HCT116 (cell line): ENCODE measurements around the gene ATAD3C. TPM values are rescaled to one million over a fixed set of nuclear protein-coding genes. Genes with fewer than 3 reads are reported as not detected.

Source experiments
- ATAC-seq: fragments of 200-7000 bp; cut with Tn5 transposase; 2 replicates; pipeline ENCODE4 v1.9.1; 2020; ENCODE audit warnings: mild to moderate bottlenecking, moderate library complexity
- BruUV-seq: library from RNA; stranded (reverse); fragments of 400-500 nt; replicated peaks from 2 replicates; lab custom pipeline; 2021; lab: Mats Ljungman, UMichigan
- CTCF ChIA-PET: fragments of 300-600 bp; sonication (Branson Sonifier 250); formaldehyde crosslinking; loops from one replicate; lab custom pipeline; 2021; ENCODE audit warnings: antibody characterized with exemption; lab: Charles Lee
- POLR2A ChIA-PET: fragments of 300-600, 350-600 bp; sonication (Branson Sonifier 250); formaldehyde crosslinking; loops from one replicate; lab custom pipeline; 2021; ENCODE audit warnings: antibody characterized with exemption; lab: Charles Lee
- RAD21 ChIA-PET, 2 experiments: fragments of 300-600 bp; sonication (Branson Sonifier 250); formaldehyde crosslinking; loops; one replicate each; lab custom pipeline; 2023; ENCODE audit warnings: low total read pairs in 2 of 2; ENCODE audit not compliant: uncharacterized antibody in 2 of 2, unreplicated experiment in 2 of 2, low non-redundant PET in 1 of 2; lab: Charles Lee
- DNase-seq: peaks from one replicate; pipeline ENCODE4 v3.0.0-alpha.2; 2010; ENCODE audit warnings: low read depth, low spot score
- H2AFZ ChIP-seq: fragments of 200-600 bp; shearing (Covaris generic), sonication (generic); 2 replicates; pipeline ENCODE4 v1.6.1; 2017; ENCODE audit warnings: low read depth, mixed run types, mixed read lengths, antibody characterized with exemption, low read length; ENCODE audit not compliant: poor library complexity, severe bottlenecking
- H3K27ac ChIP-seq: 2 replicates; pipeline ENCODE4 v1.5.1; 2012; ENCODE audit warnings: low read depth, low read length
- H3K27me3 ChIP-seq: fragments of 200-600 bp; sonication (generic); 2 replicates; pipeline ENCODE4 v1.6.1; 2016; ENCODE audit warnings: mixed run types, low read length, mixed read lengths; ENCODE audit not compliant: insufficient read depth
- H3K36me3 ChIP-seq, 2 experiments: fragments of 200-500 bp in 1 of 2; fragments of 200-600 bp in 1 of 2; sonication (Bioruptor generic) in 1 of 2; sonication (generic) in 1 of 2; 2 replicates each; pipeline versions ENCODE4 v1.5.1 to v1.6.1; 2014 to 2016; ENCODE audit warnings: low read length in 2 of 2, inconsistent platforms in 1 of 2, mixed read lengths in 1 of 2, mixed run types in 1 of 2; ENCODE audit not compliant: insufficient read depth in 2 of 2, control insufficient read depth in 1 of 2
- H3K4me1 ChIP-seq, 2 experiments: fragments of 200-600 bp in 1 of 2; sonication (generic) in 1 of 2; 2 replicates each; pipeline versions ENCODE4 v1.5.1 to v1.6.1; 2012 to 2017; ENCODE audit warnings: low read length in 2 of 2, inconsistent platforms in 1 of 2, mild to moderate bottlenecking in 1 of 2, mixed read lengths in 1 of 2, mixed run types in 1 of 2, moderate library complexity in 1 of 2; ENCODE audit not compliant: insufficient read depth in 2 of 2, control insufficient read depth in 1 of 2
- H3K4me2 ChIP-seq: fragments of 200-600 bp; sonication (generic); 2 replicates; pipeline ENCODE4 v1.6.1; 2017; ENCODE audit warnings: mixed run types, low read length, mixed read lengths
- H3K4me3 ChIP-seq, 2 experiments: fragments of 200-600 bp in 1 of 2; sonication (generic) in 1 of 2; replicated peaks in 1 of 2; 2 replicates each; pipeline ENCODE4 v1.5.1; 2011 to 2016; ENCODE audit warnings: low read length in 2 of 2, control low read depth in 1 of 2, low read depth in 1 of 2, mild to moderate bottlenecking in 1 of 2, mixed read lengths in 1 of 2, mixed run types in 1 of 2
- H3K79me2 ChIP-seq: fragments of 200-600 bp; sonication (generic); 2 replicates; pipeline ENCODE4 v1.6.1; 2017; ENCODE audit warnings: mild to moderate bottlenecking, mixed run types, low read length, moderate library complexity, mixed read lengths; ENCODE audit not compliant: insufficient read depth
- H3K9ac ChIP-seq: fragments of 200-600 bp; sonication (generic); 2 replicates; pipeline ENCODE4 v1.6.1; 2016; ENCODE audit warnings: low read length, mixed read lengths
- H3K9me2 ChIP-seq: fragments of 200-600 bp; sonication (generic), shearing (Covaris generic); 2 replicates; pipeline ENCODE4 v1.6.1; 2017; ENCODE audit warnings: mixed run types, mild to moderate bottlenecking, moderate library complexity; ENCODE audit not compliant: insufficient read depth
- H3K9me3 ChIP-seq, 2 experiments: fragments of 200-500 bp in 1 of 2; fragments of 200-600 bp in 1 of 2; sonication (Bioruptor generic) in 1 of 2; sonication (generic) in 1 of 2; 2 replicates each; pipeline ENCODE4 v1.6.1; 2014 to 2017; ENCODE audit warnings: low read length in 2 of 2, mixed read lengths in 2 of 2, inconsistent platforms in 1 of 2, low read depth in 1 of 2, mild to moderate bottlenecking in 1 of 2, mixed run types in 1 of 2, moderate library complexity in 1 of 2; ENCODE audit not compliant: control insufficient read depth in 1 of 2, insufficient read depth in 1 of 2
- H4K20me1 ChIP-seq: fragments of 200-600 bp; sonication (generic), shearing (Covaris generic); 2 replicates; pipeline ENCODE4 v1.6.1; 2017; ENCODE audit warnings: mixed run types, mild to moderate bottlenecking, moderate library complexity; ENCODE audit not compliant: insufficient read depth
- ATF3 ChIP-seq: IDR thresholded peaks from 2 replicates; pipeline ENCODE4 v1.6.1; 2012
- EZH2 ChIP-seq: fragments of 200-600 bp; sonication (generic); IDR thresholded peaks from 2 replicates; pipeline ENCODE4 v1.6.1; 2017; ENCODE audit warnings: antibody characterized with exemption, mixed run types
- EZH2phosphoT487 ChIP-seq: fragments of 200-600 bp; IDR thresholded peaks from 2 replicates; pipeline ENCODE4 v1.6.1; 2018; ENCODE audit warnings: antibody characterized with exemption, borderline replicate concordance
- JUND ChIP-seq: IDR thresholded peaks from 2 replicates; pipeline ENCODE4 v1.6.1; 2012
- POLR2AphosphoS5 ChIP-seq: IDR thresholded peaks from 2 replicates; pipeline ENCODE4 v1.6.1; 2011; ENCODE audit warnings: mild to moderate bottlenecking, low read depth, low read length, moderate library complexity
- RAD21 ChIP-seq: IDR thresholded peaks from 2 replicates; pipeline ENCODE4 v1.6.1; 2012; ENCODE audit warnings: low read depth, mild to moderate bottlenecking
- TCF7L2 ChIP-seq: IDR thresholded peaks from 2 replicates; pipeline ENCODE4 v1.7.0; 2011; ENCODE audit warnings: borderline replicate concordance, inconsistent platforms; ENCODE audit not compliant: insufficient read depth, insufficient read length; ENCODE audit errors: extremely low read depth
- YY1 ChIP-seq: IDR thresholded peaks from 2 replicates; pipeline ENCODE4 v1.6.1; 2011; ENCODE audit warnings: low read length, low read depth, moderate library complexity, mild to moderate bottlenecking; ENCODE audit not compliant: insufficient replicate concordance; ENCODE audit errors: extremely low read depth
- ZBTB33 ChIP-seq: IDR thresholded peaks from 2 replicates; pipeline ENCODE4 v1.6.1; 2011; ENCODE audit warnings: mild to moderate bottlenecking, low read length, moderate library complexity; ENCODE audit not compliant: insufficient replicate concordance; ENCODE audit errors: extremely low read depth
- intact Hi-C: fragments of 100-400 bp; cut with micrococcal nuclease; formaldehyde crosslinking; loops from 2 replicates; pipeline ENCODE4 v1.10.0; 2022
- total RNA-seq: library from RNA; stranded (reverse); gene quantifications from one replicate; pipeline ENCODE4 v1.2.1, GENCODE V29; 2021; ENCODE audit not compliant: unreplicated experiment

Gene ATAD3C
- total RNA-seq, 1 experiment from 2014 or later: 0.61 TPM

GRCh38 chr1:1429671-1430073 lies 19.8 kb upstream of the ATAD3C start:
- ChIA-PET RAD21 (no interaction called here), POLR2A (no interaction called here), CTCF (interaction anchor here (1.8 kb wide), 1 partner anchor 12 kb away, joined by 7 read pairs; no protein-coding TSS in a partner anchor)
- Histone ChIP-seq H2AFZ (no peak overlapping the region), H3K27me3 (no peaks in the 10 kb centered on the region), H3K4me3 (no peak overlapping the region), H3K9ac (no peak overlapping the region), H3K36me3 (no peaks in the 10 kb centered on the region), H3K4me2 (no peak overlapping the region), H3K27ac (no peak overlapping the region), H4K20me1 (no peaks in the 10 kb centered on the region), H3K79me2 (peaks cover 2% of the 10 kb centered on the region; the same call in 1 of the 2 replicates), H3K9me3 (no peaks in the 10 kb centered on the region), H3K9me2 (no peaks in the 10 kb centered on the region), H3K4me1 (peaks cover 44 to 63% of the 10 kb centered on the region in 2 experiments)
- ATAC-seq (no peak), DNase-seq (no peak)
- intact Hi-C loops: no loop called here
- no TSS peak for BruUV-seq
- TF ChIP-seq RAD21 (no peak), YY1 (no peak), EZH2 (no peak), JUND (no peak), ATF3 (no peak), TCF7L2 (no peak), ZBTB33 (no peak), POLR2AphosphoS5 (0 out of 2 replicates have a peak, but pooled peaks have one; percentile 14), EZH2phosphoT487 (no peak)
- TF ChIP-seq, all 23 proteins: peak for 1
